Heart left ventricle (tissue), 13 donors: ENCODE measurements around the gene C17orf67.

ENCODE experiments used
- POLR2A ChIP-seq, 2 donors: fragments of 450-650 bp; IDR thresholded peaks; one replicate each; pipeline ENCODE4 v1.6.1; 2017; ENCODE audit warnings: antibody characterized with exemption in 2 of 2, mild to moderate bottlenecking in 2 of 2, moderate library complexity in 2 of 2
- TF ChIP-seq, protein P1 (sequence below), 12 donors: fragments of 200-600 bp; sonication (generic) in 4 of 12; IDR thresholded peaks; one replicate each; pipeline versions ENCODE4 v1.5.0 to v1.8.0; 2018 to 2022; ENCODE audit warnings: antibody characterized with exemption in 12 of 12, mild to moderate bottlenecking in 5 of 12
- donor health status: ischemic (EF 13 %, LVEDD 7.1; RV severe dilation, severe dysfunction).
- donor health status: DM: no; HTN: yes; CAD: no.
- donor health status: DM: no; HTN: no; CAD: no.
- donor health status: ischemic (EF 25% LVEDD 6.9; RV normal size, moderate dysfunction).
- donor health status: ischemic (EF 25% LVEDD 5.7; RV mildly dilated, moderate dysfunction).
- donor health status: ischemic (EF 35%, LVEDD 5.7; RV mildly dilated, moderate dysfunction).
- donor health status: nonischemic (EF 11% LVEDD 7.7; RV severe dilation, severe dysfunction).
- donor health status: DM: yes; HTN: yes; CAD: no.
- donor health status: PGD.
- donor health status: ischemic (EF 29% LVEDD 5.4; RV normal size, mild dysfunction).
- donor health status: nonischemic (EF 23%, LVEDD 6.1; RV moderate dilation, normal function).

DNA sequence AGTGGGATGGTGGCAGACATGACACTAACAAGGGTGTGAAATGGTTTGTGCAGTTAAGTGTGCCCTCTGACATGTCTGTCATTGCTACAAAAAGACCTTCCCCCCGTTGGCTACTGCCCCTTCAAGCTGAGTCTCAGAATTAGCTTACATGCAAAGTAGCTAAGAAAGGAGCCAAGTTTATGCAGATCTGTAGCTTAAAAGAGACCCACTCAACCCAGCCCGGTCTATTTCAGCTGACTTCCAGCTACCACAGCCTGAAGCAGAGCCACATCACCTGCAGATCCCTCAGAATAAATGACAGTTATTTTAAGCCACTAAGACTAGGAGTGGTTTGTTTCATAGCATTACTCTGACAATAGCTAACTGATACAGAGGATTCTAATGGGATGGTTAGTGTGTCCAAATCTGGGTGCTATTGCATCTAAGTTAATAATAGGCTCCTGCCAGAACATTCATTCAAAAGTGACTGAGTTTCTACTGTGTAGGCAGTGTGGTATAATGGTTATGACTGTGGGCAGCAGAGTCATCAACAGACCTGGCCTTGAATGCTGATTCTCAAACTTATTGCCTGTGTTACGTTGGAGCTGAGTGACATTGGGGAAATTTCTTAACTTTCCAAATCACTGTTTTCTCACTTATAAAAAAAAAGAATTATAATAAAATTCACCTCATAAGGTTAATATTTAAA, 11.7 kb downstream of the C17orf67 start:
- TF ChIP-seq POLR2A (IDR thresholded peaks at IDR 0.05), result no peak
- TF ChIP-seq, protein P1, sequence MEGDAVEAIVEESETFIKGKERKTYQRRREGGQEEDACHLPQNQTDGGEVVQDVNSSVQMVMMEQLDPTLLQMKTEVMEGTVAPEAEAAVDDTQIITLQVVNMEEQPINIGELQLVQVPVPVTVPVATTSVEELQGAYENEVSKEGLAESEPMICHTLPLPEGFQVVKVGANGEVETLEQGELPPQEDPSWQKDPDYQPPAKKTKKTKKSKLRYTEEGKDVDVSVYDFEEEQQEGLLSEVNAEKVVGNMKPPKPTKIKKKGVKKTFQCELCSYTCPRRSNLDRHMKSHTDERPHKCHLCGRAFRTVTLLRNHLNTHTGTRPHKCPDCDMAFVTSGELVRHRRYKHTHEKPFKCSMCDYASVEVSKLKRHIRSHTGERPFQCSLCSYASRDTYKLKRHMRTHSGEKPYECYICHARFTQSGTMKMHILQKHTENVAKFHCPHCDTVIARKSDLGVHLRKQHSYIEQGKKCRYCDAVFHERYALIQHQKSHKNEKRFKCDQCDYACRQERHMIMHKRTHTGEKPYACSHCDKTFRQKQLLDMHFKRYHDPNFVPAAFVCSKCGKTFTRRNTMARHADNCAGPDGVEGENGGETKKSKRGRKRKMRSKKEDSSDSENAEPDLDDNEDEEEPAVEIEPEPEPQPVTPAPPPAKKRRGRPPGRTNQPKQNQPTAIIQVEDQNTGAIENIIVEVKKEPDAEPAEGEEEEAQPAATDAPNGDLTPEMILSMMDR (IDR thresholded peaks at IDR 0.05), result no peak
